Lower leg skin (tissue), 4 donors: Measurements from ENCODE around the gene MS4A5. TPM values are rescaled to one million over a fixed set of nuclear protein-coding genes. Genes with fewer than 3 reads are reported as not detected.

Experiments
- DNase-seq, 2 donors: peaks; one replicate each; pipeline ENCODE4 v3.0.0-alpha.2; 2019; ENCODE audit warnings: low spot score in 2 of 2
- H3K4me3 ChIP-seq: fragments of 200-600 bp; sonication (generic); 2 replicates; pipeline ENCODE4 v1.5.1; 2017; ENCODE audit warnings: mild to moderate bottlenecking, low read depth; ENCODE audit not compliant: poor library complexity, severe bottlenecking
- POLR2A ChIP-seq, 2 donors: fragments of 450-650 bp; IDR thresholded peaks; one replicate each; pipeline ENCODE4 v1.6.1; 2016 to 2017; ENCODE audit warnings: antibody characterized with exemption in 2 of 2, mild to moderate bottlenecking in 1 of 2, moderate library complexity in 1 of 2
- WGBS, 2 donors: methylation state at CpG; one replicate each; pipeline ENCODE4 v1.1.5; 2018; 5-methylcytosine and 5-hydroxymethylcytosine counted together
- intact Hi-C: fragments of 100-400 bp; cut with DNase I; formaldehyde crosslinking; loops from one replicate; pipeline ENCODE4 v1.15.0; 2023; ENCODE audit warnings: low total_unique reads
- total RNA-seq, 4 donors: library from RNA; depleted of rRNA; stranded (reverse); fragments of >200 nt; gene quantifications; one replicate each; pipeline ENCODE4 v1.1.0, GENCODE V29; 2016
- TF ChIP-seq, protein P1 (sequence below), 3 donors: fragments of 450-650 bp; IDR thresholded peaks; one replicate each; pipeline ENCODE4 v1.5.1; 2016; ENCODE audit warnings: antibody characterized with exemption in 3 of 3, mild to moderate bottlenecking in 3 of 3, moderate library complexity in 2 of 3

Gene MS4A5
- total RNA-seq, 4 donors from 2014 or later, result not detected

DNA sequence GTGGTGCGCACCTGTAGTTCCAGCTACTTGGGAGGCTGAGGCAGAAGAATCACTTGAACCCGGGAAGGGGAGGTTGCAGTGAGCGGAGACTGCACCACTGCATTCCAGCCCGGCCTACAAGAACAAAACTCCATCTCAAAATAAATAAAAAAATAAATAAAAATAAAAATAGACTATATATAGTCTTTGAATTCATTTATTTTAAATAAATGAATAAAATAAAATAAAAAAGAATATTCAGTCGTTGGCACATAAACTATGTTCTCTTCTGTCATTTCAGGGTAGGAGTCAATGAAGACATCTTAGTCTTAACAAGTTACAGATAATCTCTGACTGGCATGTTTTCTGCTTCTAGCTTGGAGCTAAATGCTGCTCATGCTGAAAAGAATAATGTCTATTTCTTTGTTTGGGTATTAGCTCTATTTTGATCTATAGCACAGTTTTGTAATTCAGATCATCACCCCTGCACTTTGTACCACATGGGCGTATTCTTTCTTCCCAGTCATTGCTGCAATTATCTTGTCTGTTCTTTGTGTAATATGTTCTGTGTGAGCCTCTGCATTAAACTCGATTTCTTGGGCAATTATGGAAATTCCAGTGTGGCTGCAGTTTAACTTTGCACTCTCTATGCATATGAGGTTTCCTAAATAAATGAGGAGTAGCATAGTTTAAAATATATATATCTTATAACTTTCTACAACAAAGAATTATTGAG, 34.5 kb upstream of the MS4A5 start:
- WGBS, 2 donors, result 74 to 83% methylated on average over 7 of the region's 7 CpGs

DNA sequence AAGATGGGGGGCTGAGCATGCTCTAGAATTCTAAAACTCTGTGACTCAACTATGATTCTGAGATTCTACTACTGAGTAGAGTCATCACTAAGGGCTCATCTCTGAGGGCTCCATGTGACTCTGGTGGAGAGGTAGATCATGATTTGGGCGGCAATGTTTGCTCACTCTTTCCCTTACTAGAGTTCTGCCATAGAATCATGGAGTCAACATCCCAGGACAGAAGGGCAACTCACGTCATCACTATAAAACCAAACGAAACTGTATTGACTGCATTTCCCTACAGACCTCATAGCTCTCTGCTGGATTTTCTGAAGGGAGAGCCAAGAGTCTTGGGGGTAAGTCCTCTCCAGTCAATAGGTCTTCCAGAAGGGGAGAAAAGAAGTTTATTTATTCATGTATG, 33.0 kb upstream of the MS4A5 start, which contains the start of gene MS4A14:
Gene MS4A14, plus strand, starts transcription at position 78 of the 400 bp plus-strand sequence. Its CDS starts 120 bp downstream, at position 198.
- H3K4me3 ChIP-seq, result no peak within 1 kb of the TSS
- intact Hi-C loops, result no loop called here
- TF ChIP-seq POLR2A (IDR thresholded peaks at IDR 0.05), result no peak
- TF ChIP-seq, protein P1, sequence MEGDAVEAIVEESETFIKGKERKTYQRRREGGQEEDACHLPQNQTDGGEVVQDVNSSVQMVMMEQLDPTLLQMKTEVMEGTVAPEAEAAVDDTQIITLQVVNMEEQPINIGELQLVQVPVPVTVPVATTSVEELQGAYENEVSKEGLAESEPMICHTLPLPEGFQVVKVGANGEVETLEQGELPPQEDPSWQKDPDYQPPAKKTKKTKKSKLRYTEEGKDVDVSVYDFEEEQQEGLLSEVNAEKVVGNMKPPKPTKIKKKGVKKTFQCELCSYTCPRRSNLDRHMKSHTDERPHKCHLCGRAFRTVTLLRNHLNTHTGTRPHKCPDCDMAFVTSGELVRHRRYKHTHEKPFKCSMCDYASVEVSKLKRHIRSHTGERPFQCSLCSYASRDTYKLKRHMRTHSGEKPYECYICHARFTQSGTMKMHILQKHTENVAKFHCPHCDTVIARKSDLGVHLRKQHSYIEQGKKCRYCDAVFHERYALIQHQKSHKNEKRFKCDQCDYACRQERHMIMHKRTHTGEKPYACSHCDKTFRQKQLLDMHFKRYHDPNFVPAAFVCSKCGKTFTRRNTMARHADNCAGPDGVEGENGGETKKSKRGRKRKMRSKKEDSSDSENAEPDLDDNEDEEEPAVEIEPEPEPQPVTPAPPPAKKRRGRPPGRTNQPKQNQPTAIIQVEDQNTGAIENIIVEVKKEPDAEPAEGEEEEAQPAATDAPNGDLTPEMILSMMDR (IDR thresholded peaks at IDR 0.05), result no peak
- WGBS, 2 donors, result 66 to 69% methylated on average over 3 of the region's 3 CpGs
- no peak for DNase-seq

More for the DNA sequence above, 34.5 kb upstream of the MS4A5 start:
- H3K4me3 ChIP-seq, result no peak overlapping the region
- no peak for DNase-seq
- intact Hi-C loops, result loop anchor here (1.0 kb wide), 1 partner anchor 47 kb away; no protein-coding TSS in a partner anchor
- no peak for TF ChIP-seq POLR2A (IDR thresholded peaks at IDR 0.05)
- TF ChIP-seq, protein P1 (IDR thresholded peaks at IDR 0.05), result no peak

DNA sequence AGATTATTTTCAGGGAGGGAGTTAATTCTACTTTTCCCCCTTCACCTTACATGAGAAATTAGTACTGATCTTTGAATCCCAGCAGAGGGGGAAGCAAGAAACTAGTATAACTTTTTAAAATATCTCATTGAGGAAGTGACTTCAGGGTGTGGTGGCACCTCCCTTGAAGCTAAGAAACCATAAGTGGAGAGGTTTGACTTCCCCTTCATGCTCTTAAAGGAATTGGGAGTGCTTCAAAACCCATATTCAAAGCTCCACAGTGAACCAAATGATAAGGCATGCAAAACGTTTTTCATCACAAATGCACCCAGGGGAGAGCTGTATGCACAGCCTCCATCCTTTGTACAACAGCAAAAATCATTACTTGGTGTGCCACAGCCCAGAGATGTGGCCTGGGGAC, 32.6 kb upstream of the MS4A5 start:
- intact Hi-C loops, result no loop called here
- no peak overlapping the region for H3K4me3 ChIP-seq
- DNase-seq, result no peak
- 0% methylated on average over 1 of the region's 1 CpG for WGBS, 2 donors
- TF ChIP-seq, protein P1 (IDR thresholded peaks at IDR 0.05), result no peak
- no peak for TF ChIP-seq POLR2A (IDR thresholded peaks at IDR 0.05)

DNA sequence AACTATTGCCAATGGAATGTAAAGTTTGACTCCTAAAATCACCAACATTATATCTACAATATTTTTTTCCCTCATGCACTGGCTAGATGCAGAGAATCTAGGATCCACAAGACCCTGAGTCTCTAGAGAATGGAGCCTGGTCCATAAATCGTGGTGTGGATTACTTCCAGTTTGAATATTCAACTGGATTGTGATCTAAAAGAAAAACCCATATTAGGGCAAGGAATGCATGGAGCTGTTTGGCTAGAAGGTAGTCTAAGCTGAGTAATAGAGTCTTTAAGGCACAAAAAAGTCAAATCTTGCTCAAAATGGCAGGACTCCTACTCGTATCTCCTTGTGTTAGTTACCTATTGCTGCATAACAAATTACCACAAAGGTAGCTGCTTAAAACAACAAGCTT, 9.4 kb upstream of the MS4A5 start:
- intact Hi-C loops, result no loop called here
- H3K4me3 ChIP-seq, result no peak overlapping the region
- no peak for DNase-seq
- TF ChIP-seq POLR2A (IDR thresholded peaks at IDR 0.05), result no peak
- TF ChIP-seq, protein P1 (IDR thresholded peaks at IDR 0.05), result no peak
- WGBS, 2 donors, result 27 to 31% methylated on average over 2 of the region's 2 CpGs

DNA sequence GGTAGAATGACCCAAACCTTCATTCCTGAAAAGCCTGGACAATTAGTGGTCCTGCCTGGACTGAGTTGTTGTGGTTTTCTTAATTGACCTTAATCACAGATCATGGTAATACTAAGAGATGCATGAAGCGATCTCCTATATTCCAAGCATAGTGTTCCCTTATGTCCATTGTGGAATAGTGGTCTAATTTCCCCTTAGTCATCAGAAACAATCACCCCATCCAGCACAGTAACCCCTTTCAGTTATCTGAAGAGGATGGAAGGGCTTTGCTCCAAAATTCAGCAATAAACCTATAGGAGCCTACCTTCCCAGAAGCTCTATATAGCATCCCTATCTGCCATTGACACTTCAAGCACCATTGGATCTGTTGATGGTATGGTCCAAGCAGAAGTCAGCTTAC, 6.8 kb upstream of the MS4A5 start:
- no peak for DNase-seq
- no peak for TF ChIP-seq POLR2A (IDR thresholded peaks at IDR 0.05)
- TF ChIP-seq, protein P1 (IDR thresholded peaks at IDR 0.05), result no peak
- H3K4me3 ChIP-seq, result no peak overlapping the region
- intact Hi-C loops, result no loop called here
- WGBS, 2 donors, result 50 to 74% methylated on average over 1 of the region's 1 CpG
